HEK293 (cell line): ENCODE data around the gene DNAJB8.

Source experiments
- CTCF ChIA-PET: fragments of 350-600 bp; formaldehyde crosslinking; extraction: SDS; loops from one replicate; lab custom pipeline; 2021; ENCODE audit warnings: antibody characterized with exemption; lab: Yijun Ruan, JAX
- POLR2A ChIA-PET: fragments of 300-600 bp; formaldehyde crosslinking; extraction: SDS; loops from one replicate; lab custom pipeline; 2020; ENCODE audit warnings: antibody characterized with exemption, inconsistent platforms; lab: Yijun Ruan, JAX
- H3K27ac ChIP-seq: fragments of 200-500 bp; sonication (Bioruptor generic); 2 replicates; pipeline ENCODE4 v1.5.1; 2014; ENCODE audit warnings: low read depth, low read length, control low read depth, inconsistent platforms; ENCODE audit errors: extremely low read depth
- H3K36me3 ChIP-seq, 2 experiments: fragments of 200-500 bp in 1 of 2; sonication (Bioruptor generic) in 1 of 2; 1 replicate in 1 of 2; 2 replicates in 1 of 2; pipeline ENCODE4 v1.5.1; 2014 to 2017; ENCODE audit warnings: inconsistent platforms in 2 of 2, low read length in 2 of 2; ENCODE audit not compliant: control insufficient read depth in 2 of 2, insufficient read depth in 1 of 2
- H3K4me1 ChIP-seq: fragments of 200-500 bp; sonication (Bioruptor generic); 2 replicates; pipeline ENCODE4 v1.5.1; 2014; ENCODE audit warnings: mild to moderate bottlenecking, low read length, inconsistent platforms; ENCODE audit not compliant: control insufficient read depth, insufficient read depth
- H3K4me3 ChIP-seq: 2 replicates; pipeline ENCODE4 v1.5.1; 2011; ENCODE audit warnings: low read depth, mild to moderate bottlenecking, control low read depth, low read length, moderate library complexity
- H3K9me3 ChIP-seq: fragments of 200-500 bp; sonication (Bioruptor generic); 2 replicates; pipeline ENCODE4 v1.5.1; 2014; ENCODE audit warnings: low read depth, low read length, inconsistent platforms; ENCODE audit not compliant: control insufficient read depth, insufficient read depth
- EGR2 ChIP-seq: fragments of 450-650 bp; formaldehyde crosslinking; IDR thresholded peaks from 2 replicates; pipeline ENCODE4 v1.5.1; 2016; ENCODE audit warnings: low read depth, missing biosample characterization, missing genetic modification characterization
- FEZF1 ChIP-seq: fragments of 450-650 bp; formaldehyde crosslinking; IDR thresholded peaks from 2 replicates; pipeline ENCODE4 v1.5.1; 2016; ENCODE audit warnings: missing biosample characterization, missing genetic modification characterization
- MEIS1 ChIP-seq: sonication (generic); formaldehyde crosslinking; IDR thresholded peaks from 2 replicates; pipeline ENCODE4 v1.8.1; 2022; ENCODE audit warnings: missing genetic modification reagents, mild to moderate bottlenecking, borderline replicate concordance
- SCRT1 ChIP-seq: fragments of 450-650 bp; formaldehyde crosslinking; IDR thresholded peaks from 2 replicates; pipeline ENCODE4 v1.5.1; 2016; ENCODE audit warnings: missing biosample characterization, missing genetic modification characterization, borderline replicate concordance
- TCF7L2 ChIP-seq: IDR thresholded peaks from 2 replicates; pipeline ENCODE4 v1.6.1; 2011; ENCODE audit warnings: low read depth, mild to moderate bottlenecking, inconsistent platforms, low read length, moderate library complexity, borderline replicate concordance
- TRIM28 ChIP-seq: IDR thresholded peaks from 2 replicates; pipeline ENCODE4 v1.6.1; 2011; ENCODE audit warnings: low read length, control low read depth, borderline replicate concordance
- ZBTB48 ChIP-seq: fragments of 450-650 bp; formaldehyde crosslinking; IDR thresholded peaks from 2 replicates; pipeline ENCODE4 v1.5.1; 2016; ENCODE audit warnings: missing biosample characterization, missing genetic modification characterization
- ZFHX2 ChIP-seq: fragments of 450-650 bp; formaldehyde crosslinking; conservative IDR thresholded peaks from 2 replicates; pipeline ENCODE4 v1.5.1; 2016; ENCODE audit warnings: missing biosample characterization, missing genetic modification characterization
- ZNF155 ChIP-seq: fragments of 450-650 bp; formaldehyde crosslinking; IDR thresholded peaks from 2 replicates; pipeline ENCODE4 v1.5.1; 2016; ENCODE audit warnings: missing biosample characterization, missing genetic modification characterization
- ZNF16 ChIP-seq: fragments of 450-650 bp; formaldehyde crosslinking; IDR thresholded peaks from 2 replicates; pipeline ENCODE4 v1.5.1; 2016; ENCODE audit warnings: low read depth, missing biosample characterization, missing genetic modification characterization
- ZNF169 ChIP-seq: fragments of 450-650 bp; formaldehyde crosslinking; IDR thresholded peaks from 2 replicates; pipeline ENCODE4 v1.5.1; 2016; ENCODE audit warnings: missing biosample characterization, missing genetic modification characterization
- ZNF2 ChIP-seq: fragments of 450-650 bp; formaldehyde crosslinking; IDR thresholded peaks from 2 replicates; pipeline ENCODE4 v1.5.1; 2016; ENCODE audit warnings: missing biosample characterization, missing genetic modification characterization
- ZNF211 ChIP-seq: fragments of 450-650 bp; formaldehyde crosslinking; IDR thresholded peaks from 2 replicates; pipeline ENCODE4 v1.5.1; 2016; ENCODE audit warnings: low read depth, missing biosample characterization, missing genetic modification characterization
- ZNF221 ChIP-seq: fragments of 450-650 bp; formaldehyde crosslinking; IDR thresholded peaks from 2 replicates; pipeline ENCODE4 v1.5.1; 2017; ENCODE audit warnings: missing biosample characterization, missing genetic modification characterization, borderline replicate concordance
- ZNF24 ChIP-seq: fragments of 450-650 bp; formaldehyde crosslinking; IDR thresholded peaks from 2 replicates; pipeline ENCODE4 v1.5.1; 2016; ENCODE audit warnings: missing biosample characterization, missing genetic modification characterization
- ZNF341 ChIP-seq: fragments of 450-650 bp; formaldehyde crosslinking; IDR thresholded peaks from 2 replicates; pipeline ENCODE4; 2016; ENCODE audit warnings: low read depth, missing biosample characterization, missing genetic modification characterization
- ZNF521 ChIP-seq: fragments of 450-650 bp; formaldehyde crosslinking; IDR thresholded peaks from 2 replicates; pipeline ENCODE4 v1.5.1; 2017; ENCODE audit warnings: missing biosample characterization, mild to moderate bottlenecking, missing genetic modification characterization
- ZNF529 ChIP-seq: fragments of 450-650 bp; formaldehyde crosslinking; IDR thresholded peaks from 2 replicates; pipeline ENCODE4 v1.5.1; 2017; ENCODE audit warnings: missing genetic modification characterization, missing biosample characterization; ENCODE audit not compliant: insufficient replicate concordance
- ZNF530 ChIP-seq: fragments of 450-650 bp; formaldehyde crosslinking; IDR thresholded peaks from 2 replicates; pipeline ENCODE4 v1.5.1; 2016; ENCODE audit warnings: low read depth, missing biosample characterization, missing genetic modification characterization
- ZNF600 ChIP-seq: fragments of 450-650 bp; formaldehyde crosslinking; IDR thresholded peaks from 2 replicates; pipeline ENCODE4 v1.5.1; 2016; ENCODE audit warnings: missing biosample characterization, missing genetic modification characterization
- ZNF707 ChIP-seq: fragments of 450-650 bp; formaldehyde crosslinking; IDR thresholded peaks from 2 replicates; pipeline ENCODE4 v1.5.1; 2016; ENCODE audit warnings: missing biosample characterization, missing genetic modification characterization
- ZNF768 ChIP-seq: fragments of 450-650 bp; formaldehyde crosslinking; IDR thresholded peaks from 2 replicates; pipeline ENCODE4 v1.5.1; 2018; ENCODE audit warnings: missing biosample characterization, mild to moderate bottlenecking, missing genetic modification characterization
- ZNF792 ChIP-seq: fragments of 450-650 bp; formaldehyde crosslinking; IDR thresholded peaks from 2 replicates; pipeline ENCODE4 v1.5.1; 2016; ENCODE audit warnings: missing biosample characterization, missing genetic modification characterization
- TF ChIP-seq, protein P1 (sequence below): fragments of 450-650 bp; formaldehyde crosslinking; IDR thresholded peaks from 2 replicates; pipeline ENCODE4 v1.5.0; 2017; ENCODE audit warnings: missing biosample characterization, missing genetic modification characterization, borderline replicate concordance
- TF ChIP-seq, protein P2 (sequence below): fragments of 450-650 bp; formaldehyde crosslinking; IDR thresholded peaks from 2 replicates; pipeline ENCODE4 v1.5.1; 2017; ENCODE audit warnings: missing biosample characterization, missing genetic modification characterization
- TF ChIP-seq, protein P3 (sequence below): fragments of 450-650 bp; formaldehyde crosslinking; IDR thresholded peaks from 2 replicates; pipeline ENCODE4 v1.5.1; 2016; ENCODE audit warnings: missing biosample characterization, missing genetic modification characterization

Gene DNAJB8

DNA sequence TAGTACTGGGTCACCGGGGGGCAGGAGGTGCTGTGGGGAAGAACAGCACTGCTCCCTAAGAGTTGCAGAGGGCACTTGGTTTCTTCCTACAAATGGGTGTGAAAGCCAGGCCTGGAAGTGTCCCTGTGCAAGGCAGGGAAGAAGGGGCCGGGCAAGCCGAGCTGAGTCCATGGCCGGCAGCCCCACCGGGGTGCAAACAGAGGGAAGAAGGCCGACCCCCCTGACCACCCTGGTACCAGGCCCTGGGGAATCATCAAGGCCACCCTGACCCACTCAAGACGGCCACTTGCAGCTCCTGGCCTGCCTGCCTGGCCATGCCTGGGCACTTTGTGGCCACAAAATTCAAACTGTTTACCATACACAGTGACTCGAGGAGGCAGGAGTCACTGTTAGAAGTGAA lies 8.7 kb upstream of the DNAJB8 start:
- no peaks in the 10 kb centered on the region for H3K9me3 ChIP-seq
- H3K27ac ChIP-seq = no peak overlapping the region
- H3K36me3 ChIP-seq = peaks cover 0 to 24% of the 10 kb centered on the region in 2 experiments; a peak in 1 of 3 replicates
- TF ChIP-seq TRIM28 (no peak), ZNF792 (no peak), ZNF211 (tag by site-specific recombination) (no peak), ZNF169 (tag by site-specific recombination) (no peak), ZNF155 (no peak), ZNF16 (tag by site-specific recombination) (no peak), ZNF2 (tag by site-specific recombination) (no peak), TCF7L2 (no peak), SCRT1 (tag by site-specific recombination) (no peak), ZNF221 (no peak), ZNF530 (tag by site-specific recombination) (no peak), FEZF1 (no peak), ZNF707 (tag by site-specific recombination) (no peak), ZNF529 (tag by site-specific recombination) (no peak)
- TF ChIP-seq, protein P1, sequence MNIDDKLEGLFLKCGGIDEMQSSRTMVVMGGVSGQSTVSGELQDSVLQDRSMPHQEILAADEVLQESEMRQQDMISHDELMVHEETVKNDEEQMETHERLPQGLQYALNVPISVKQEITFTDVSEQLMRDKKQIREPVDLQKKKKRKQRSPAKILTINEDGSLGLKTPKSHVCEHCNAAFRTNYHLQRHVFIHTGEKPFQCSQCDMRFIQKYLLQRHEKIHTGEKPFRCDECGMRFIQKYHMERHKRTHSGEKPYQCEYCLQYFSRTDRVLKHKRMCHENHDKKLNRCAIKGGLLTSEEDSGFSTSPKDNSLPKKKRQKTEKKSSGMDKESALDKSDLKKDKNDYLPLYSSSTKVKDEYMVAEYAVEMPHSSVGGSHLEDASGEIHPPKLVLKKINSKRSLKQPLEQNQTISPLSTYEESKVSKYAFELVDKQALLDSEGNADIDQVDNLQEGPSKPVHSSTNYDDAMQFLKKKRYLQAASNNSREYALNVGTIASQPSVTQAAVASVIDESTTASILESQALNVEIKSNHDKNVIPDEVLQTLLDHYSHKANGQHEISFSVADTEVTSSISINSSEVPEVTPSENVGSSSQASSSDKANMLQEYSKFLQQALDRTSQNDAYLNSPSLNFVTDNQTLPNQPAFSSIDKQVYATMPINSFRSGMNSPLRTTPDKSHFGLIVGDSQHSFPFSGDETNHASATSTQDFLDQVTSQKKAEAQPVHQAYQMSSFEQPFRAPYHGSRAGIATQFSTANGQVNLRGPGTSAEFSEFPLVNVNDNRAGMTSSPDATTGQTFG (tag by site-specific recombination) = no peak
- TF ChIP-seq, protein P2, sequence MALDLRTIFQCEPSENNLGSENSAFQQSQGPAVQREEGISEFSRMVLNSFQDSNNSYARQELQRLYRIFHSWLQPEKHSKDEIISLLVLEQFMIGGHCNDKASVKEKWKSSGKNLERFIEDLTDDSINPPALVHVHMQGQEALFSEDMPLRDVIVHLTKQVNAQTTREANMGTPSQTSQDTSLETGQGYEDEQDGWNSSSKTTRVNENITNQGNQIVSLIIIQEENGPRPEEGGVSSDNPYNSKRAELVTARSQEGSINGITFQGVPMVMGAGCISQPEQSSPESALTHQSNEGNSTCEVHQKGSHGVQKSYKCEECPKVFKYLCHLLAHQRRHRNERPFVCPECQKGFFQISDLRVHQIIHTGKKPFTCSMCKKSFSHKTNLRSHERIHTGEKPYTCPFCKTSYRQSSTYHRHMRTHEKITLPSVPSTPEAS (tag by site-specific recombination) = no peak
- TF ChIP-seq, protein P3, sequence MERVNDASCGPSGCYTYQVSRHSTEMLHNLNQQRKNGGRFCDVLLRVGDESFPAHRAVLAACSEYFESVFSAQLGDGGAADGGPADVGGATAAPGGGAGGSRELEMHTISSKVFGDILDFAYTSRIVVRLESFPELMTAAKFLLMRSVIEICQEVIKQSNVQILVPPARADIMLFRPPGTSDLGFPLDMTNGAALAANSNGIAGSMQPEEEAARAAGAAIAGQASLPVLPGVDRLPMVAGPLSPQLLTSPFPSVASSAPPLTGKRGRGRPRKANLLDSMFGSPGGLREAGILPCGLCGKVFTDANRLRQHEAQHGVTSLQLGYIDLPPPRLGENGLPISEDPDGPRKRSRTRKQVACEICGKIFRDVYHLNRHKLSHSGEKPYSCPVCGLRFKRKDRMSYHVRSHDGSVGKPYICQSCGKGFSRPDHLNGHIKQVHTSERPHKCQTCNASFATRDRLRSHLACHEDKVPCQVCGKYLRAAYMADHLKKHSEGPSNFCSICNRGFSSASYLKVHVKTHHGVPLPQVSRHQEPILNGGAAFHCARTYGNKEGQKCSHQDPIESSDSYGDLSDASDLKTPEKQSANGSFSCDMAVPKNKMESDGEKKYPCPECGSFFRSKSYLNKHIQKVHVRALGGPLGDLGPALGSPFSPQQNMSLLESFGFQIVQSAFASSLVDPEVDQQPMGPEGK (tag by site-specific recombination) = no peak
- POLR2A ChIA-PET = no interaction called here
- no peak overlapping the region for H3K4me3 ChIP-seq
- CTCF ChIA-PET = no interaction called here
- no peaks in the 10 kb centered on the region for H3K4me1 ChIP-seq

DNA sequence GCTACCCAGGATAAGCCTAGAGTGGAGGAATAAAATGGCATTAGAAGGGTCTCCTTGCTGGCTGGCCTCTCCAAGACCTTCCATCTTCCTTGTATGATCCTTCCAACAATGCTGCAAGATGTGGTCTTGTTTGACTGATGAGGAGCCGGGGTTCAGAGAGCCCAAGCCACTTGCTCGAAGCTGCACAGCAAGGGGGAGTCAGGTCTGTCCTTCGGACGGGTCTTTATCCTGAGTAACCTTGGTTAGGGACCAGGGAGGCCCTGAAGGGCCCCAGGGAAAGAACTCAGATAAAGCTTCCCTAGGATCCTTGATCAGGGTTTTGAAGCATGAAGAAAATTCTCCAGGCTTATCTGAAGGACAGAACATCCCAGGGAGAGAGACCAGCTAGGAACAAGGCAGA lies 7.0 kb upstream of the DNAJB8 start:
- CTCF ChIA-PET = no interaction called here
- no peaks in the 10 kb centered on the region for H3K9me3 ChIP-seq

DNA sequence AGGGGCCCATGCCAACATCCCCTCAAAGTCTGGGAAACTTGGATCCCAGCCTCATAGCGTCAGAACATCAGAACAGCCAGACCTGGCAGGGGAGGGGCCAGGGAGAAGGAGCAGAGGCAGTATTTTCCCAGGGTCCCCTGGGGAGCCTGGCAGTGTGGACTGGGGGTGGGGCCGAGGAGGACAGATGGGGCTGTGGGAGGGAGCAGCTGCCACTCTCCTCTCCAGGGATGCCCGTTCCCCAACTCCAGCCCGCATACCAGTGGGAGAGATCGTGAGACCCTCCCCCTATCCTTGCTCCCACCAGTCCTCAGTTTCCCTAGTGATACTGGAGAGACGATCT lies 6.5 kb upstream of the DNAJB8 start:
- TF ChIP-seq ZNF341 (tag by site-specific recombination) (peak; percentile 80), ZNF521 (no peak), ZNF600 (0 out of 2 replicates have a peak, but pooled peaks have one; percentile 24), MEIS1 (no peak), EGR2 (tag by site-specific recombination) (peak; percentile 28; the same call in 1 of the 2 replicates), ZNF24 (tag by site-specific recombination) (no peak), ZFHX2 (tag by site-specific recombination) (0 out of 2 replicates have a peak, but pooled peaks have one; percentile 22)
- H3K4me1 ChIP-seq = no peaks in the 10 kb centered on the region
- no peaks in the 10 kb centered on the region for H3K9me3 ChIP-seq
- H3K4me3 ChIP-seq = no peak overlapping the region
- H3K27ac ChIP-seq = no peak overlapping the region
- ChIA-PET POLR2A (no interaction called here), CTCF (no interaction called here)
- H3K36me3 ChIP-seq = peaks cover 0 to 2% of the 10 kb centered on the region in 2 experiments; a peak in 1 of 3 replicates

More for the DNA sequence above, 7.0 kb upstream of the DNAJB8 start:
- POLR2A ChIA-PET = no interaction called here
- H3K27ac ChIP-seq = no peak overlapping the region
- no peak overlapping the region for H3K4me3 ChIP-seq
- no peaks in the 10 kb centered on the region for H3K4me1 ChIP-seq
- peaks cover 0 to 8% of the 10 kb centered on the region in 2 experiments; a peak in 1 of 3 replicates for H3K36me3 ChIP-seq
- TF ChIP-seq ZBTB48 (no peak), ZNF768 (tag by site-specific recombination) (peak; percentile 52; the same call in 1 of the 2 replicates)
